ENCODE data around the gene UCKL1.

Gene UCKL1

GRCh38 chr20:63945031-63945658 is 11.1 kb downstream of the UCKL1 start:
- Mint-ChIP-seq H3K36me3 (ENCODE audit: low read depth) (peaks cover 7% of the 10 kb centered on the region), H3K9me3 (peaks cover 4% of the 10 kb centered on the region), H3K27ac (peak overlapping the region; percentile 63), H3K4me1 (ENCODE audit: low read depth) (peaks cover 30% of the 10 kb centered on the region), H3K4me3 (no peak overlapping the region), H3K27me3 (ENCODE audit: low read depth) (no peaks in the 10 kb centered on the region)

- no peaks in the 10 kb centered on the region for H3K27me3 Mint-ChIP-seq (ENCODE audit: low read depth)
- H3K4me1 Mint-ChIP-seq (ENCODE audit: low read depth) = peaks cover 30% of the 10 kb centered on the region
- no peak overlapping the region for H3K4me3 Mint-ChIP-seq
- H3K36me3 Mint-ChIP-seq (ENCODE audit: low read depth) = peaks cover 7% of the 10 kb centered on the region
- H3K9me3 Mint-ChIP-seq = peaks cover 4% of the 10 kb centered on the region
- H3K27ac Mint-ChIP-seq = no peak overlapping the region
These were observed 11.9 kb downstream of the UCKL1 start for GRCh38 chr20:63944078-63944941.

DNA sequence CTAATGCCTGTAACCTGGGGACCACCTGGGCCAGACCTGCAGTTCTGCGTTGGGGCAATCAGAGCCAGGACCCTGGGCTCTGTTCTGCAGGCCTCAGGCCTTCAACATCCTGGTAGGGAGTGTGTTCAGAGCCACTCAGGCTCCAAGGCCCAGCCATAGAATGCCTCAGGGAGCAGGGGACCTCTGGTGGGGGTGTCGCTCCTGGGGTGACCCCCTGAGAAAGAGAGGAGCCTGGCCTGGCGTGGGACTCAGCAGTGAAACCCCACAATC is 12.5 kb downstream of the UCKL1 start:
- Mint-ChIP-seq H3K27ac (no peak overlapping the region), H3K4me3 (no peak overlapping the region), H3K36me3 (ENCODE audit: low read depth) (peaks cover 7% of the 10 kb centered on the region), H3K4me1 (ENCODE audit: low read depth) (peaks cover 27% of the 10 kb centered on the region), H3K9me3 (peaks cover 4% of the 10 kb centered on the region), H3K27me3 (ENCODE audit: low read depth) (no peaks in the 10 kb centered on the region)

GRCh38 chr20:63942969-63943807 is 13.0 kb downstream of the UCKL1 start:
- H3K36me3 Mint-ChIP-seq (ENCODE audit: low read depth) = peaks cover 5% of the 10 kb centered on the region
- peaks cover 1% of the 10 kb centered on the region for H3K9me3 Mint-ChIP-seq
- no peaks in the 10 kb centered on the region for H3K27me3 Mint-ChIP-seq (ENCODE audit: low read depth)
- H3K27ac Mint-ChIP-seq = peak overlapping the region; percentile 36
- H3K4me1 Mint-ChIP-seq (ENCODE audit: low read depth) = peaks cover 21% of the 10 kb centered on the region
- no peak overlapping the region for H3K4me3 Mint-ChIP-seq

- no peaks in the 10 kb centered on the region for H3K27me3 Mint-ChIP-seq (ENCODE audit: low read depth)
- peaks cover 6% of the 10 kb centered on the region for H3K36me3 Mint-ChIP-seq (ENCODE audit: low read depth)
- peaks cover 13% of the 10 kb centered on the region for H3K4me1 Mint-ChIP-seq (ENCODE audit: low read depth)
- peak overlapping the region; percentile 87 for H3K27ac Mint-ChIP-seq
- H3K4me3 Mint-ChIP-seq = peak overlapping the region; percentile 66
- no peaks in the 10 kb centered on the region for H3K9me3 Mint-ChIP-seq
These were observed 13.8 kb downstream of the UCKL1 start for GRCh38 chr20:63942250-63942951.

DNA sequence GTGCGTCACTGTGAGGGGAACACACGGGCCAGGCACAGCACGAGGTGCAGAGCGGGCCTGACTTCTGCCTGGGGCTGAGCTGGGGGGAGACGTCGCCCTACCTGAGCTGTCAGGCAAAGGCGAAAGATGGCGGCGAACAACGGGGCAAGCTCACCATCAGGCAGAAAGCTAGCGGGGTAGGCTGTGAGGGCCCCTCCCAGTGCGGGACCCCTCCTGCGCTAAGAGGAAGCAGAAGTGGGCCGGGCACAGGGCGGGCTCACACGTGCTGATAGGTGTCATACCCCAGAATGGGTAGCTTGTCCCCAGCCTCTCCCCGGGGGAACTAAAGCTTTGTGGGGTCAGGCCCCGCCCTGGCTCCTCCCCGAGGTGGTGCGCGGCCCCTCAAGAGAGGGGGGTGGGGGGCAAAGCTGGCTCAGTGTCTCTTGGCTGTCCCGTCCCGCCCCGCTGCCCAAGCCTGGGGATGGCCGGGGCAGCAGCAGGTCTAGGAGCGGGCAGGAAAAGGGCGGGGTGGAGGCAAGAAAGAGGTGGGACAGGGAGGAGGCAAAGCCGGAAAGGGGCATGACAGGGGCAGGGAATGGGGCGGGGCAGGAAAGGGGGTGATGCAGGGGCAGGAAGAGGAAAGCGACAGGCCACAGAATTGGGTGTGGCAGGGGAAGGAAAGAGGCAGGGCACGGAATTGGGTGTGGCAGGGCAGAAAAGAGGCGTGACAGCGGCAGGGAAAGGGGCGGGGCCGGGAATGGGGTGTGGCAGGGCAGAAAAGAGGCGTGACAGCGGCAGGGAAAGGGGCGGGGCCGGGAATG is 14.7 kb downstream of the UCKL1 start:
- Mint-ChIP-seq H3K4me3 (peak overlapping the region; percentile 17), H3K27ac (peak overlapping the region; percentile 91), H3K36me3 (ENCODE audit: low read depth) (peaks cover 6% of the 10 kb centered on the region), H3K27me3 (ENCODE audit: low read depth) (no peaks in the 10 kb centered on the region), H3K4me1 (ENCODE audit: low read depth) (peaks cover 8% of the 10 kb centered on the region), H3K9me3 (no peaks in the 10 kb centered on the region)

DNA sequence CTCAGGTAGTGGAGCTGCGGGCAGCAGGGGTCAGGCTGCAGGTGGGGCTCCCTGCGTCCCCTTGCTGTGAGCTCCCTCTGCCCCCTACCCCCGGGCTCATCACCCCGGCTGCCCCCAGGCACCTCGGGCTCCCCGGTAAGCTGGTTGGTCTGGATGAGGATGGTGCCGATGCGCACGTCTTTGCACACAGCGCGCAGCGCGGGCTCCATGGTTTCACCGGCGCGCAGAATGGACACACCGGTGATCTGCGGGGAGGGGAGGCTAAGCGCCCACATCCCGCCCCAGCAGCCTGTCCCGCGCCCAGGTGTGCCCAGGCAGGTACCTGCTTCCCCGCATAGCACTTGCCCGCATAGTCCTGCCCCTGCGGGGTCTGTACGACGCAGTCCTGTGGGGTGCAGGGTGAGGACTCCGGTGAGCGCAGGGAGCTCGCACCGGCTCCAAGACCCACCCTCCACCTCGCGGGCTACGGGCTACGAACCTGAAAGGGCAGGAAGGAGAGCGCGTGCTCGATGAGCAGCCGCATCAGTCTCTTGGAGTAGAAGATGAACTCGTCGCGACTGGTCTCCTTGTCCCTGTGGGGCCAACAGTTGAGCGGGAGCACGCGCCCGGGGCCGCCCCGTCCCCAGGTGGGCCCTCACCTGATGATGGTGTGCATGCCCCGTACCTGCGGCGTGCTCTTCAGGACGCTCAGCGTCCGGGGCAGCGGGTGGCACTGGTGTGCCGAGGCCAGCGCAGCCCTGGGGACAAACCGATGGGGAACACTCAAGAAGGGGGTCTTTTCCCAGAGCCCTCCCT is 15.5 kb downstream of the UCKL1 start:
- Mint-ChIP-seq H3K36me3 (ENCODE audit: low read depth) (peaks cover 6% of the 10 kb centered on the region), H3K27ac (peak overlapping the region; percentile 31), H3K4me1 (ENCODE audit: low read depth) (peaks cover 8% of the 10 kb centered on the region), H3K27me3 (ENCODE audit: low read depth) (no peaks in the 10 kb centered on the region), H3K9me3 (no peaks in the 10 kb centered on the region), H3K4me3 (no peak overlapping the region)

DNA sequence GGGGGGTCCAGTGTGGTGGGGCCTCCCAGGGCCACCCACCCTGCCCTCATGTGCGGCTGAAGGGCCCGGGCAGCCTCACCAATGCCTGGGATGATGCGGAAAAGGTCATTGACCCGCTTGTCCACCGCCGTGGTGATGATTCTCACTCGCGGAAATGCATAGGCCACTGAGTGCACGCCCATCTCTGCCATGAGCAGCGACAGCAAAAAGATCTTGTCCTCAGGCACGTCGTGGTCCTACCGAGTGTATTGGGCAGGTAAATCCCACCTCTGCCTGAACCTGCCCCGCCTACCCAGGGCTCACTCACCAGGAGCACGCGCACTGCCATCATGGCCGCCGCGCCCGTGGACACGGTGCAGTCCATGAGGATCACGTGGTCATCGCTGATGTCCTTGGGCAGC is 16.1 kb downstream of the UCKL1 start:
- H3K36me3 Mint-ChIP-seq (ENCODE audit: low read depth) = peaks cover 9% of the 10 kb centered on the region

GRCh38 chr20:63939061-63939935 is 16.9 kb downstream of the UCKL1 start:
- Mint-ChIP-seq H3K4me1 (ENCODE audit: low read depth) (peaks cover 10% of the 10 kb centered on the region), H3K27me3 (ENCODE audit: low read depth) (no peaks in the 10 kb centered on the region), H3K9me3 (no peaks in the 10 kb centered on the region), H3K4me3 (no peak overlapping the region), H3K27ac (no peak overlapping the region), H3K36me3 (ENCODE audit: low read depth) (peaks cover 16% of the 10 kb centered on the region)

More for the DNA sequence above, 16.1 kb downstream of the UCKL1 start:
- H3K27ac Mint-ChIP-seq = no peak overlapping the region
- H3K9me3 Mint-ChIP-seq = no peaks in the 10 kb centered on the region
- no peaks in the 10 kb centered on the region for H3K27me3 Mint-ChIP-seq (ENCODE audit: low read depth)
- no peak overlapping the region for H3K4me3 Mint-ChIP-seq
- peaks cover 8% of the 10 kb centered on the region for H3K4me1 Mint-ChIP-seq (ENCODE audit: low read depth)

GRCh38 chr20:63937596-63937995 is 18.6 kb downstream of the UCKL1 start:
- H3K9me3 Mint-ChIP-seq = no peaks in the 10 kb centered on the region

DNA sequence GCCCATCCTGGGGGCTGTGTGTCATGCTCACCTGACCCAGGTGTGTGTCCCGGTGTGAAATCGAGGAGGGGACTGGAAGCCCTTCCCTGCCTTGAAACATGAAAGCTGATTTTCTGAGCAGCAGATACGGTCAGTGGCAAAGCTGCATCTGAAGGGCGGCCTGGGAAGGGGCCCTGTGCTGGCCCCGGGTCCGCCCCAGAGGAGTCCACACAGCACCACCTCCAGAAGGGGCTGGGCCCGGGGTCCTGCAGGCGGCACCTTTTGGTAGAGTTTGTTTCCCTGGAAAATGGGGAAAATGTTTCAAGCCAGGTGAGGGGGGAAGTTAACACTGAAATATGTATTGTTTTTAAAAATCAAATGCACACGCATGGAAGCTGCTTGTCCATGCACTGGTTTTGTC is 20.8 kb downstream of the UCKL1 start:
- H3K9me3 Mint-ChIP-seq = no peaks in the 10 kb centered on the region
- H3K4me3 Mint-ChIP-seq = no peak overlapping the region
- H3K36me3 Mint-ChIP-seq (ENCODE audit: low read depth) = peaks cover 20% of the 10 kb centered on the region

More at GRCh38 chr20:63937596-63937995, 18.6 kb downstream of the UCKL1 start:
- Mint-ChIP-seq H3K27me3 (ENCODE audit: low read depth) (no peaks in the 10 kb centered on the region), H3K4me1 (ENCODE audit: low read depth) (peaks cover 10% of the 10 kb centered on the region), H3K36me3 (ENCODE audit: low read depth) (peaks cover 16% of the 10 kb centered on the region), H3K4me3 (no peak overlapping the region), H3K27ac (no peak overlapping the region)

GRCh38 chr20:63934271-63935068 is 21.7 kb downstream of the UCKL1 start:
- H3K4me1 Mint-ChIP-seq (ENCODE audit: low read depth) = peaks cover 2% of the 10 kb centered on the region
- H3K27me3 Mint-ChIP-seq (ENCODE audit: low read depth) = no peaks in the 10 kb centered on the region
- H3K4me3 Mint-ChIP-seq = no peak overlapping the region
- H3K27ac Mint-ChIP-seq = no peak overlapping the region
- H3K9me3 Mint-ChIP-seq = no peaks in the 10 kb centered on the region
- H3K36me3 Mint-ChIP-seq (ENCODE audit: low read depth) = peaks cover 23% of the 10 kb centered on the region

More for the DNA sequence above, 20.8 kb downstream of the UCKL1 start:
- H3K27me3 Mint-ChIP-seq (ENCODE audit: low read depth) = no peaks in the 10 kb centered on the region
- H3K27ac Mint-ChIP-seq = no peak overlapping the region
- H3K4me1 Mint-ChIP-seq (ENCODE audit: low read depth) = peaks cover 2% of the 10 kb centered on the region
